Thyroid gland (tissue), 4 donors: ENCODE results near the gene RPL36A. TPM values are rescaled to one million over a fixed set of nuclear protein-coding genes. Genes with fewer than 3 reads are reported as not detected.
A peak's percentile ranks its signal among the peaks of the same experiment; 100 is the strongest.

Experiments
- DNase-seq, 2 donors: peaks; one replicate each; pipeline ENCODE4 v3.0.0-alpha.2; 2019
- H3K27ac ChIP-seq, 3 donors: fragments of 200-600 bp; sonication (generic); 1 replicate in 2 of 3; 2 replicates in 1 of 3; pipeline ENCODE4 v1.5.1; 2016 to 2019; ENCODE audit warnings: mild to moderate bottlenecking in 1 of 3, moderate library complexity in 1 of 3
- H3K27me3 ChIP-seq: fragments of 200-600 bp; sonication (generic); one replicate; pipeline ENCODE4 v1.5.1; 2019
- H3K36me3 ChIP-seq, 2 donors: fragments of 200-600 bp; sonication (generic); one replicate each; pipeline ENCODE4 v1.5.1; 2016 to 2019
- H3K4me1 ChIP-seq, 2 donors: fragments of 200-600 bp; sonication (generic); one replicate each; pipeline ENCODE4 v1.5.1; 2017 to 2019
- H3K4me3 ChIP-seq, 3 donors: fragments of 200-600 bp; sonication (generic); replicated peaks in 1 of 3; 1 replicate in 2 of 3; 2 replicates in 1 of 3; pipeline ENCODE4 v1.5.1; 2016; ENCODE audit warnings: mild to moderate bottlenecking in 1 of 3
- H3K9me3 ChIP-seq: fragments of 200-600 bp; sonication (generic); one replicate; pipeline ENCODE4 v1.5.1; 2017
- CTCF ChIP-seq, 6 experiments: fragments of 200-600 bp in 3 of 6; fragments of 450-650 bp in 3 of 6; sonication (generic) in 3 of 6; IDR thresholded peaks; one replicate each; pipeline ENCODE4 v1.5.1; 2016 to 2019; ENCODE audit warnings: antibody characterized with exemption in 6 of 6, mild to moderate bottlenecking in 2 of 6, inconsistent platforms in 1 of 6, moderate library complexity in 1 of 6
- POLR2A ChIP-seq, 2 donors: fragments of 450-650 bp; IDR thresholded peaks; one replicate each; pipeline ENCODE4 v1.6.1; 2017; ENCODE audit warnings: antibody characterized with exemption in 2 of 2, mild to moderate bottlenecking in 2 of 2, moderate library complexity in 1 of 2
- WGBS, 2 donors: methylation state at CpG; one replicate each; pipeline ENCODE4 v1.1.5; 2017; 5-methylcytosine and 5-hydroxymethylcytosine counted together
- intact Hi-C: fragments of 100-400 bp; cut with DNase I; formaldehyde crosslinking; loops from one replicate; pipeline ENCODE4 v1.15.1; 2023
- total RNA-seq, 4 donors: library from RNA; depleted of rRNA; stranded (reverse); fragments of >200 nt; gene quantifications; one replicate each; pipeline ENCODE4 v1.2.3, GENCODE V29; 2016

The RPL36A gene
- total RNA-seq, 4 donors from 2014 or later = 258 to 2,076 (median 1,246) TPM

GRCh38 chrX:101357166-101357795, 33.5 kb upstream of the RPL36A start:
- Histone ChIP-seq H3K4me1 (no peaks in the 10 kb centered on the region), H3K36me3 (no peaks in the 10 kb centered on the region), H3K4me3 (no peak overlapping the region), H3K9me3 (no peaks in the 10 kb centered on the region), H3K27me3 (no peaks in the 10 kb centered on the region), H3K27ac (no peak overlapping the region)
- intact Hi-C loops = no loop called here
- TF ChIP-seq CTCF (IDR thresholded peaks at IDR 0.05) (peak in 3 of 6 experiments; percentile 16 to 29 (median 27)), POLR2A (IDR thresholded peaks at IDR 0.05) (no peak)
- 38 to 40% methylated on average over 5 of the region's 5 CpGs for WGBS, 2 donors
- no peak for DNase-seq

DNA sequence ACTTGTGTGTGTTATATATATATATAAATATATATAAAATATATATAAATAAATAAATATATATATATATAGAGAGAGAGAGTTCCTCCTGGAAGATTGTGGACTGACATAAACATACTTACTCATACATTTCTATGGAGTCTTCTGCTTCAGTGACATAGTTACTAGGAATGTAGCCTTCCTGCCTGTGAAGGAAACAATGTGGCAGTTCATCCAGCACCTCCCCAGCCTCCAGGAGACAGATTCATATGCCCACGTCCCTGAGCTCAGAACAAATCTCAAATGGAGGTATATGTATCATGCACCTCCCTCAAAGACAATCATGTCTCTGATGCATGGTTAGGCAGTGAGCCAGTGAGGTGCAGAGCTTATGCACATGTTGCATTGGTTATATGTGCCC, 30.8 kb upstream of the RPL36A start:
- no peaks in the 10 kb centered on the region for H3K4me1 ChIP-seq
- intact Hi-C loops = no loop called here
- WGBS, 2 donors = 50 to 67% methylated on average over 1 of the region's 1 CpG
- H3K4me3 ChIP-seq = no peak overlapping the region
- H3K36me3 ChIP-seq = no peaks in the 10 kb centered on the region
- DNase-seq = no peak
- H3K9me3 ChIP-seq = no peaks in the 10 kb centered on the region
- H3K27me3 ChIP-seq = no peaks in the 10 kb centered on the region
- H3K27ac ChIP-seq = no peak overlapping the region
- TF ChIP-seq POLR2A (IDR thresholded peaks at IDR 0.05) = no peak
- TF ChIP-seq CTCF (IDR thresholded peaks at IDR 0.05) = no peak

- intact Hi-C loops = no loop called here
- WGBS, 2 donors = 77 to 83% methylated on average over 7 of the region's 7 CpGs
- no peak overlapping the region for H3K27ac ChIP-seq
- DNase-seq = no peak
- no peaks in the 10 kb centered on the region for H3K27me3 ChIP-seq
- H3K9me3 ChIP-seq = no peaks in the 10 kb centered on the region
- H3K36me3 ChIP-seq = no peaks in the 10 kb centered on the region
- H3K4me3 ChIP-seq = no peak overlapping the region
- TF ChIP-seq POLR2A (IDR thresholded peaks at IDR 0.05) (no peak), CTCF (IDR thresholded peaks at IDR 0.05) (no peak)
- no peaks in the 10 kb centered on the region for H3K4me1 ChIP-seq
Observed at GRCh38 chrX:101360390-101360789, 30.4 kb upstream of the RPL36A start.

- no peak for DNase-seq
- Histone ChIP-seq H3K9me3 (no peaks in the 10 kb centered on the region), H3K27me3 (peaks cover 4% of the 10 kb centered on the region), H3K4me3 (no peak overlapping the region), H3K27ac (no peak overlapping the region), H3K4me1 (no peaks in the 10 kb centered on the region), H3K36me3 (no peaks in the 10 kb centered on the region)
- WGBS, 2 donors = 55 to 65% methylated on average over 3 of the region's 3 CpGs
- intact Hi-C loops = no loop called here
- TF ChIP-seq POLR2A (IDR thresholded peaks at IDR 0.05) (no peak), CTCF (IDR thresholded peaks at IDR 0.05) (no peak)
Observed at GRCh38 chrX:101362116-101362515, 28.7 kb upstream of the RPL36A start.

- Histone ChIP-seq H3K27ac (no peak overlapping the region), H3K4me1 (no peaks in the 10 kb centered on the region), H3K27me3 (peaks cover 4% of the 10 kb centered on the region), H3K4me3 (no peak overlapping the region), H3K36me3 (no peaks in the 10 kb centered on the region), H3K9me3 (no peaks in the 10 kb centered on the region)
- DNase-seq = no peak
- intact Hi-C loops = no loop called here
- TF ChIP-seq POLR2A (IDR thresholded peaks at IDR 0.05) (no peak), CTCF (IDR thresholded peaks at IDR 0.05) (no peak)
Observed at GRCh38 chrX:101362757-101363156, 28.1 kb upstream of the RPL36A start.
